ENCODE results near the gene DNAJA2. TPM values are rescaled to one million over a fixed set of nuclear protein-coding genes. Genes with fewer than 3 reads are reported as not detected.

DNAJA2 gene
- total and polyA plus RNA-seq, 2 of the 8 experiments (the other 6 are each of a cell fraction or from before 2014, with no cell fraction given): 9.4 to 93.8 TPM

GRCh38 chr16:46923513-46924295, 49.8 kb downstream of the DNAJA2 start (continued):
- TF ChIP-seq, protein P1, sequence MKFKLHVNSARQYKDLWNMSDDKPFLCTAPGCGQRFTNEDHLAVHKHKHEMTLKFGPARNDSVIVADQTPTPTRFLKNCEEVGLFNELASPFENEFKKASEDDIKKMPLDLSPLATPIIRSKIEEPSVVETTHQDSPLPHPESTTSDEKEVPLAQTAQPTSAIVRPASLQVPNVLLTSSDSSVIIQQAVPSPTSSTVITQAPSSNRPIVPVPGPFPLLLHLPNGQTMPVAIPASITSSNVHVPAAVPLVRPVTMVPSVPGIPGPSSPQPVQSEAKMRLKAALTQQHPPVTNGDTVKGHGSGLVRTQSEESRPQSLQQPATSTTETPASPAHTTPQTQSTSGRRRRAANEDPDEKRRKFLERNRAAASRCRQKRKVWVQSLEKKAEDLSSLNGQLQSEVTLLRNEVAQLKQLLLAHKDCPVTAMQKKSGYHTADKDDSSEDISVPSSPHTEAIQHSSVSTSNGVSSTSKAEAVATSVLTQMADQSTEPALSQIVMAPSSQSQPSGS (IDR thresholded peaks at IDR 0.05; ENCODE audit: low read length): no peak
- TF ChIP-seq RAD21 (IDR thresholded peaks at IDR 0.05 in 1 of 2, conservative IDR thresholded peaks at IDR 0.05 in 1 of 2; ENCODE audit: low read depth in 2 of 2, low read length in 2 of 2) (no peak), CHD1 (IDR thresholded peaks at IDR 0.05; ENCODE audit: low read depth, low read length) (no peak), EGR1 (IDR thresholded peaks at IDR 0.05; ENCODE audit: borderline replicate concordance, low read depth, low read length) (no peak), YY1 (IDR thresholded peaks at IDR 0.05; ENCODE audit: low read depth, low read length) (no peak), JUN (IDR thresholded peaks at IDR 0.05; ENCODE audit: low read depth, low read length) (no peak)
- TF ChIP-seq, protein P2, sequence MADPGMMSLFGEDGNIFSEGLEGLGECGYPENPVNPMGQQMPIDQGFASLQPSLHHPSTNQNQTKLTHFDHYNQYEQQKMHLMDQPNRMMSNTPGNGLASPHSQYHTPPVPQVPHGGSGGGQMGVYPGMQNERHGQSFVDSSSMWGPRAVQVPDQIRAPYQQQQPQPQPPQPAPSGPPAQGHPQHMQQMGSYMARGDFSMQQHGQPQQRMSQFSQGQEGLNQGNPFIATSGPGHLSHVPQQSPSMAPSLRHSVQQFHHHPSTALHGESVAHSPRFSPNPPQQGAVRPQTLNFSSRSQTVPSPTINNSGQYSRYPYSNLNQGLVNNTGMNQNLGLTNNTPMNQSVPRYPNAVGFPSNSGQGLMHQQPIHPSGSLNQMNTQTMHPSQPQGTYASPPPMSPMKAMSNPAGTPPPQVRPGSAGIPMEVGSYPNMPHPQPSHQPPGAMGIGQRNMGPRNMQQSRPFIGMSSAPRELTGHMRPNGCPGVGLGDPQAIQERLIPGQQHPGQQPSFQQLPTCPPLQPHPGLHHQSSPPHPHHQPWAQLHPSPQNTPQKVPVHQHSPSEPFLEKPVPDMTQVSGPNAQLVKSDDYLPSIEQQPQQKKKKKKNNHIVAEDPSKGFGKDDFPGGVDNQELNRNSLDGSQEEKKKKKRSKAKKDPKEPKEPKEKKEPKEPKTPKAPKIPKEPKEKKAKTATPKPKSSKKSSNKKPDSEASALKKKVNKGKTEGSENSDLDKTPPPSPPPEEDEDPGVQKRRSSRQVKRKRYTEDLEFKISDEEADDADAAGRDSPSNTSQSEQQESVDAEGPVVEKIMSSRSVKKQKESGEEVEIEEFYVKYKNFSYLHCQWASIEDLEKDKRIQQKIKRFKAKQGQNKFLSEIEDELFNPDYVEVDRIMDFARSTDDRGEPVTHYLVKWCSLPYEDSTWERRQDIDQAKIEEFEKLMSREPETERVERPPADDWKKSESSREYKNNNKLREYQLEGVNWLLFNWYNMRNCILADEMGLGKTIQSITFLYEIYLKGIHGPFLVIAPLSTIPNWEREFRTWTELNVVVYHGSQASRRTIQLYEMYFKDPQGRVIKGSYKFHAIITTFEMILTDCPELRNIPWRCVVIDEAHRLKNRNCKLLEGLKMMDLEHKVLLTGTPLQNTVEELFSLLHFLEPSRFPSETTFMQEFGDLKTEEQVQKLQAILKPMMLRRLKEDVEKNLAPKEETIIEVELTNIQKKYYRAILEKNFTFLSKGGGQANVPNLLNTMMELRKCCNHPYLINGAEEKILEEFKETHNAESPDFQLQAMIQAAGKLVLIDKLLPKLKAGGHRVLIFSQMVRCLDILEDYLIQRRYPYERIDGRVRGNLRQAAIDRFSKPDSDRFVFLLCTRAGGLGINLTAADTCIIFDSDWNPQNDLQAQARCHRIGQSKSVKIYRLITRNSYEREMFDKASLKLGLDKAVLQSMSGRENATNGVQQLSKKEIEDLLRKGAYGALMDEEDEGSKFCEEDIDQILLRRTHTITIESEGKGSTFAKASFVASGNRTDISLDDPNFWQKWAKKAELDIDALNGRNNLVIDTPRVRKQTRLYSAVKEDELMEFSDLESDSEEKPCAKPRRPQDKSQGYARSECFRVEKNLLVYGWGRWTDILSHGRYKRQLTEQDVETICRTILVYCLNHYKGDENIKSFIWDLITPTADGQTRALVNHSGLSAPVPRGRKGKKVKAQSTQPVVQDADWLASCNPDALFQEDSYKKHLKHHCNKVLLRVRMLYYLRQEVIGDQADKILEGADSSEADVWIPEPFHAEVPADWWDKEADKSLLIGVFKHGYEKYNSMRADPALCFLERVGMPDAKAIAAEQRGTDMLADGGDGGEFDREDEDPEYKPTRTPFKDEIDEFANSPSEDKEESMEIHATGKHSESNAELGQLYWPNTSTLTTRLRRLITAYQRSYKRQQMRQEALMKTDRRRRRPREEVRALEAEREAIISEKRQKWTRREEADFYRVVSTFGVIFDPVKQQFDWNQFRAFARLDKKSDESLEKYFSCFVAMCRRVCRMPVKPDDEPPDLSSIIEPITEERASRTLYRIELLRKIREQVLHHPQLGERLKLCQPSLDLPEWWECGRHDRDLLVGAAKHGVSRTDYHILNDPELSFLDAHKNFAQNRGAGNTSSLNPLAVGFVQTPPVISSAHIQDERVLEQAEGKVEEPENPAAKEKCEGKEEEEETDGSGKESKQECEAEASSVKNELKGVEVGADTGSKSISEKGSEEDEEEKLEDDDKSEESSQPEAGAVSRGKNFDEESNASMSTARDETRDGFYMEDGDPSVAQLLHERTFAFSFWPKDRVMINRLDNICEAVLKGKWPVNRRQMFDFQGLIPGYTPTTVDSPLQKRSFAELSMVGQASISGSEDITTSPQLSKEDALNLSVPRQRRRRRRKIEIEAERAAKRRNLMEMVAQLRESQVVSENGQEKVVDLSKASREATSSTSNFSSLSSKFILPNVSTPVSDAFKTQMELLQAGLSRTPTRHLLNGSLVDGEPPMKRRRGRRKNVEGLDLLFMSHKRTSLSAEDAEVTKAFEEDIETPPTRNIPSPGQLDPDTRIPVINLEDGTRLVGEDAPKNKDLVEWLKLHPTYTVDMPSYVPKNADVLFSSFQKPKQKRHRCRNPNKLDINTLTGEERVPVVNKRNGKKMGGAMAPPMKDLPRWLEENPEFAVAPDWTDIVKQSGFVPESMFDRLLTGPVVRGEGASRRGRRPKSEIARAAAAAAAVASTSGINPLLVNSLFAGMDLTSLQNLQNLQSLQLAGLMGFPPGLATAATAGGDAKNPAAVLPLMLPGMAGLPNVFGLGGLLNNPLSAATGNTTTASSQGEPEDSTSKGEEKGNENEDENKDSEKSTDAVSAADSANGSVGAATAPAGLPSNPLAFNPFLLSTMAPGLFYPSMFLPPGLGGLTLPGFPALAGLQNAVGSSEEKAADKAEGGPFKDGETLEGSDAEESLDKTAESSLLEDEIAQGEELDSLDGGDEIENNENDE (IDR thresholded peaks at IDR 0.05; ENCODE audit: insufficient replicate concordance, low read length): no peak

Measured in H1 (cell line).